H9 (cell line): Measurements from ENCODE around the gene FFAR4. TPM values are rescaled to one million over a fixed set of nuclear protein-coding genes. Genes with fewer than 3 reads are reported as not detected.

Experiments
- DNase-seq: peaks from one replicate; pipeline ENCODE4 v3.0.0-alpha.2; 2017
- H2AFZ ChIP-seq: one replicate; pipeline ENCODE4 v1.6.1; 2013; ENCODE audit warnings: mild to moderate bottlenecking, low read length, control low read depth, moderate library complexity
- H2AK5ac ChIP-seq: 2 replicates; pipeline ENCODE4 v1.6.1; 2013; ENCODE audit warnings: low read length, control low read depth, mixed read lengths; ENCODE audit not compliant: insufficient read length
- H2BK120ac ChIP-seq: one replicate; pipeline ENCODE4 v1.6.1; 2013; ENCODE audit warnings: low read depth, mild to moderate bottlenecking, low read length, control low read depth, inconsistent platforms; ENCODE audit not compliant: poor library complexity, severe bottlenecking
- H2BK12ac ChIP-seq: 2 replicates; pipeline ENCODE4 v1.6.1; 2013; ENCODE audit warnings: low read length, control low read depth, mixed read lengths, low read depth; ENCODE audit not compliant: insufficient read length
- H2BK15ac ChIP-seq: 2 replicates; pipeline ENCODE4 v1.6.1; 2013; ENCODE audit warnings: low read depth, low read length, control low read depth
- H2BK20ac ChIP-seq: one replicate; pipeline ENCODE4 v1.6.1; 2013; ENCODE audit warnings: low read depth, mild to moderate bottlenecking, low read length, control low read depth, inconsistent platforms; ENCODE audit not compliant: poor library complexity, severe bottlenecking
- H2BK5ac ChIP-seq: 2 replicates; pipeline ENCODE4 v1.6.1; 2013; ENCODE audit warnings: low read length, control low read depth, mixed read lengths; ENCODE audit not compliant: insufficient read length
- H3K14ac ChIP-seq: 2 replicates; pipeline ENCODE4 v1.6.1; 2013; ENCODE audit warnings: low read length, control low read depth; ENCODE audit not compliant: insufficient read depth
- H3K18ac ChIP-seq: 2 replicates; pipeline ENCODE4 v1.6.1; 2013; ENCODE audit warnings: low read depth, mild to moderate bottlenecking, mixed read lengths, low read length, control low read depth; ENCODE audit not compliant: insufficient read length
- H3K23ac ChIP-seq: 2 replicates; pipeline ENCODE4 v1.6.1; 2013; ENCODE audit warnings: low read length, control low read depth, mixed read lengths, low read depth; ENCODE audit not compliant: insufficient read length
- H3K23me2 ChIP-seq: 2 replicates; pipeline ENCODE4 v1.6.1; 2013; ENCODE audit warnings: low read depth, mild to moderate bottlenecking, mixed read lengths, low read length, control low read depth; ENCODE audit not compliant: insufficient read length, poor library complexity, severe bottlenecking
- H3K27ac ChIP-seq: 2 replicates; pipeline ENCODE4 v1.5.1; 2013; ENCODE audit warnings: low read length, control low read depth, mixed read lengths, low read depth; ENCODE audit not compliant: insufficient read length
- H3K27me3 ChIP-seq: 2 replicates; pipeline ENCODE4 v1.6.1; 2013; ENCODE audit warnings: low read length, control low read depth, inconsistent platforms; ENCODE audit not compliant: insufficient read depth
- H3K4ac ChIP-seq: 2 replicates; pipeline ENCODE4 v1.6.1; 2013; ENCODE audit warnings: low read depth, mild to moderate bottlenecking, control low read depth, inconsistent platforms, low read length, moderate library complexity
- H3K4me1 ChIP-seq: 2 replicates; pipeline ENCODE4 v1.6.1; 2013; ENCODE audit warnings: low read length, control low read depth, inconsistent platforms; ENCODE audit not compliant: insufficient read depth
- H3K4me2 ChIP-seq: 2 replicates; pipeline ENCODE4 v1.6.1; 2013; ENCODE audit warnings: low read length, control low read depth, mixed read lengths; ENCODE audit not compliant: insufficient read length, insufficient read depth
- H3K56ac ChIP-seq: 2 replicates; pipeline ENCODE4 v1.6.1; 2013; ENCODE audit warnings: low read depth, mild to moderate bottlenecking, mixed read lengths, low read length, control low read depth; ENCODE audit not compliant: insufficient read length
- H3K79me1 ChIP-seq: 2 replicates; pipeline ENCODE4 v1.6.1; 2013; ENCODE audit warnings: low read depth, mild to moderate bottlenecking, moderate library complexity, low read length, control low read depth, inconsistent platforms; ENCODE audit not compliant: insufficient read depth, poor library complexity, severe bottlenecking
- H3K79me2 ChIP-seq: 2 replicates; pipeline ENCODE4 v1.6.1; 2013; ENCODE audit warnings: low read length, control low read depth, inconsistent platforms; ENCODE audit not compliant: insufficient read depth
- H3K9ac ChIP-seq: 2 replicates; pipeline ENCODE4 v1.6.1; 2013; ENCODE audit warnings: low read length, control low read depth, mixed read lengths; ENCODE audit not compliant: insufficient read length; ENCODE audit errors: extremely low read depth
- H3K9me3 ChIP-seq: one replicate; pipeline ENCODE4 v1.6.1; 2013; ENCODE audit warnings: low read depth, low read length, inconsistent platforms; ENCODE audit not compliant: control insufficient read depth
- H3T11ph ChIP-seq: one replicate; pipeline ENCODE4 v1.6.1; 2013; ENCODE audit warnings: mild to moderate bottlenecking, low read length, control low read depth, inconsistent platforms
- H4K20me1 ChIP-seq: one replicate; pipeline ENCODE4 v1.6.1; 2013; ENCODE audit not compliant: control insufficient read depth, insufficient read length, insufficient read depth
- H4K5ac ChIP-seq: 2 replicates; pipeline ENCODE4 v1.6.1; 2013; ENCODE audit warnings: low read depth, mild to moderate bottlenecking, mixed read lengths, low read length, control low read depth; ENCODE audit not compliant: insufficient read length
- H4K8ac ChIP-seq: replicated peaks from 2 replicates; pipeline ENCODE4 v1.6.1; 2013; ENCODE audit warnings: low read length, control low read depth, mixed read lengths, low read depth; ENCODE audit not compliant: insufficient read length
- H4K91ac ChIP-seq: 2 replicates; pipeline ENCODE4 v1.6.1; 2013; ENCODE audit warnings: low read depth, mild to moderate bottlenecking, moderate library complexity, mixed read lengths, low read length, control low read depth; ENCODE audit not compliant: insufficient read length
- H3K27ac Mint-ChIP-seq, 3 experiments: 2 replicates in 2 of 3; 3 replicates in 1 of 3; pipeline ENCODE4 v1.8.0; 2020 to 2021; ENCODE audit warnings: mixed read lengths in 3 of 3, mild to moderate bottlenecking in 1 of 3, moderate library complexity in 1 of 3
- H3K27me3 Mint-ChIP-seq: 2 replicates; pipeline ENCODE4 v1.8.0; 2021; ENCODE audit warnings: low read depth, mild to moderate bottlenecking, moderate library complexity, mixed read lengths
- H3K36me3 Mint-ChIP-seq, 3 experiments: 2 replicates in 2 of 3; 3 replicates in 1 of 3; pipeline ENCODE4 v1.8.0; 2020 to 2021; ENCODE audit warnings: low read depth in 3 of 3, mixed read lengths in 3 of 3; ENCODE audit not compliant: insufficient read depth in 1 of 3
- H3K4me1 Mint-ChIP-seq, 2 experiments: 2 replicates each; pipeline ENCODE4 v1.8.0; 2020; ENCODE audit warnings: mixed read lengths in 2 of 2
- H3K4me3 Mint-ChIP-seq, 2 experiments: 2 replicates in 1 of 2; 3 replicates in 1 of 2; pipeline ENCODE4 v1.8.0; 2020 to 2021; ENCODE audit warnings: mild to moderate bottlenecking in 2 of 2, mixed read lengths in 2 of 2, moderate library complexity in 1 of 2
- H3K9me3 Mint-ChIP-seq, 2 experiments: 2 replicates in 1 of 2; 3 replicates in 1 of 2; pipeline ENCODE4 v1.8.0; 2020; ENCODE audit warnings: mild to moderate bottlenecking in 2 of 2, mixed read lengths in 2 of 2, moderate library complexity in 1 of 2
- WGBS: extraction: QIAGEN DNeasy Blood & Tissue Kit; methylation state at CpG from one replicate; pipeline ENCODE4 v1.1.7; 2013; ENCODE audit warnings: missing lambda C conversion rate, low lambda C conversion rate, mixed read lengths; ENCODE audit not compliant: insufficient read length; ENCODE audit errors: extremely low coverage; 5-methylcytosine and 5-hydroxymethylcytosine counted together
- total RNA-seq: library from RNA; stranded (reverse); gene quantifications from 2 replicates; pipeline ENCODE4 v1.2.1, GENCODE V29; 2021
- TF ChIP-seq, protein P1 (sequence below): fragments of 200-600 bp; sonication (generic); conservative IDR thresholded peaks from 3 replicates; pipeline ENCODE4 v1.8.0; 2021; ENCODE audit warnings: antibody characterized with exemption, mild to moderate bottlenecking

Gene FFAR4
- total RNA-seq, 1 experiment from 2014 or later, result not detected

DNA sequence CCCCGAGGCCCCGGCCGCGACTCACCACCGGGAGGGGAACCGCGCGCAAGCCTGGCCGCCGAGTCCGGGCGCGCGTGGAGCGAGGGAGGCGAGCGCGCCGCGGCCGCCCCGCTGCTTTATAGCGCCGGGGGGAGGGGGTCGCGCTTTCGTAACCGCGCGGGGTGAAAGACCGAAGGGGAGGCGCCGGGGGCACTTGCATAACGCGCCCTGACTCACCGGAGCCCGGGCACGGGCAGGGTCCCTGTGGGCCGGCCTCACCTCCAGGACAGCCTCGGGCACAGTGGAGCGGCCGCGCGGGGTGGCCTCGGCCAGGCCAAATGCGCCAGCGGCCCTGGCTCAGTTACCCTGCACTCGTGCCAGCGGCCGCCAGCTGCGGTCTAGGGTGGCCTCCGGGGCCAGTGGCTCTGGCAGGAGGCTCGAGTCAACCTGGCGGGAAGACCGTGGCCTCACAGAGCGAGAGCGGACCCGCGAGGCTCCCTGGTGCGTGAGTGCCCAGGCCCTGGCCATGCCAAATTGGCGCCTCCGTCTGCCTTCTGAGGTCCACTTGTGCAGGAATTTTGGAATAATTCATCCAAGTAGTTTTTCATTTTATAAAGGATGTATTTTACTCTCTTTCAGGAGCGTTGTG is 34.8 kb downstream of the FFAR4 start, which contains the start of gene RBP4:
Gene RBP4 (minus strand): TSS at position 90 of the 628 bp plus-strand sequence. CDS start 207 bp downstream, outside the sequence.
- H3K14ac ChIP-seq, result peak within 1 kb of the TSS; percentile 12; the same call in 1 of the 2 replicates
- peaks cover 24% of the 10 kb centered on the region for H3K27me3 ChIP-seq
- TF ChIP-seq, protein P1, sequence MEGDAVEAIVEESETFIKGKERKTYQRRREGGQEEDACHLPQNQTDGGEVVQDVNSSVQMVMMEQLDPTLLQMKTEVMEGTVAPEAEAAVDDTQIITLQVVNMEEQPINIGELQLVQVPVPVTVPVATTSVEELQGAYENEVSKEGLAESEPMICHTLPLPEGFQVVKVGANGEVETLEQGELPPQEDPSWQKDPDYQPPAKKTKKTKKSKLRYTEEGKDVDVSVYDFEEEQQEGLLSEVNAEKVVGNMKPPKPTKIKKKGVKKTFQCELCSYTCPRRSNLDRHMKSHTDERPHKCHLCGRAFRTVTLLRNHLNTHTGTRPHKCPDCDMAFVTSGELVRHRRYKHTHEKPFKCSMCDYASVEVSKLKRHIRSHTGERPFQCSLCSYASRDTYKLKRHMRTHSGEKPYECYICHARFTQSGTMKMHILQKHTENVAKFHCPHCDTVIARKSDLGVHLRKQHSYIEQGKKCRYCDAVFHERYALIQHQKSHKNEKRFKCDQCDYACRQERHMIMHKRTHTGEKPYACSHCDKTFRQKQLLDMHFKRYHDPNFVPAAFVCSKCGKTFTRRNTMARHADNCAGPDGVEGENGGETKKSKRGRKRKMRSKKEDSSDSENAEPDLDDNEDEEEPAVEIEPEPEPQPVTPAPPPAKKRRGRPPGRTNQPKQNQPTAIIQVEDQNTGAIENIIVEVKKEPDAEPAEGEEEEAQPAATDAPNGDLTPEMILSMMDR, result no peak
- H2AFZ ChIP-seq, result no peak within 1 kb of the TSS
- no peak within 1 kb of the TSS for H4K5ac ChIP-seq
- no CpG with 5 or more reads among the region's 63 CpGs for WGBS
- Mint-ChIP-seq H3K4me3 (peak within 1 kb of the TSS; percentile 65 to 82), H3K27me3 (peaks cover 78% of the 10 kb centered on the region), H3K9me3 (no peaks in the 10 kb centered on the region), H3K36me3 (no peaks in the 10 kb centered on the region; a peak in 1 of 7 replicates), H3K4me1 (peaks cover 13 to 14% of the 10 kb centered on the region in 2 experiments), H3K27ac (no peak within 1 kb of the TSS)
- peak within 1 kb of the TSS; percentile 71 for H3K4me2 ChIP-seq
- H3K56ac ChIP-seq, result no peak within 1 kb of the TSS
- H2BK12ac ChIP-seq, result no peak within 1 kb of the TSS
- no peak within 1 kb of the TSS for H3K4ac ChIP-seq
- no peak within 1 kb of the TSS for H4K8ac ChIP-seq
- no peaks in the 10 kb centered on the region for H3K9me3 ChIP-seq
- no peaks in the 10 kb centered on the region for H3K79me2 ChIP-seq
- no peak within 1 kb of the TSS for H3K23ac ChIP-seq
- H3K79me1 ChIP-seq, result no peaks in the 10 kb centered on the region
- no peak within 1 kb of the TSS for H2BK15ac ChIP-seq
- no peak within 1 kb of the TSS for H3K27ac ChIP-seq
- no peak within 1 kb of the TSS for H2BK5ac ChIP-seq
- no peak within 1 kb of the TSS for H3T11ph ChIP-seq
- no peak within 1 kb of the TSS for H2BK20ac ChIP-seq
- no peaks in the 10 kb centered on the region for H4K20me1 ChIP-seq
- no peaks in the 10 kb centered on the region for H3K4me1 ChIP-seq
- no peak within 1 kb of the TSS for H2BK120ac ChIP-seq
- no peak within 1 kb of the TSS for H3K18ac ChIP-seq
- no peak within 1 kb of the TSS for H3K9ac ChIP-seq
- H4K91ac ChIP-seq, result no peak within 1 kb of the TSS
- H2AK5ac ChIP-seq, result no peak within 1 kb of the TSS
- peaks cover 7% of the 10 kb centered on the region for H3K23me2 ChIP-seq
- DNase-seq, result peak; percentile 33
